HG03432 (cell line): ENCODE measurements around the gene RHO.
"Not testable (repeated sequence)": the region's sequence is repeated elsewhere in the genome, so short reads cannot be mapped to it uniquely, and the experiment has no call there.

Experiments used
- ATAC-seq: cut with Tn5 transposase; IDR thresholded peaks from one replicate; pipeline ENCODE4 v1.9.1; 2021; ENCODE audit warnings: mild to moderate bottlenecking, moderate library complexity; ENCODE audit not compliant: unreplicated experiment

RHO gene

GRCh38 chr3:129540776-129541516, 12.5 kb downstream of the RHO start:
- ATAC-seq = no peak

GRCh38 chr3:129542747-129543146, 14.3 kb downstream of the RHO start:
- no peak for ATAC-seq

- no peak for ATAC-seq
Measured at GRCh38 chr3:129543156-129543790, 14.8 kb downstream of the RHO start, which contains the start of gene H1-8. Gene H1-8, plus strand, starts transcription at chr3:129543175. Its CDS starts 44 bp downstream, at chr3:129543219.

GRCh38 chr3:129543999-129544398, 15.6 kb downstream of the RHO start:
- ATAC-seq = no peak

GRCh38 chr3:129545951-129546350, 17.5 kb downstream of the RHO start:
- ATAC-seq = not testable (repeated sequence)

- ATAC-seq = no peak
Measured at GRCh38 chr3:129547241-129547640, 18.8 kb downstream of the RHO start.

GRCh38 chr3:129548104-129548965, 19.9 kb downstream of the RHO start:
- no peak for ATAC-seq

- no peak for ATAC-seq
Measured at GRCh38 chr3:129549006-129549800, 20.8 kb downstream of the RHO start.

- no peak for ATAC-seq
Measured at GRCh38 chr3:129549805-129550204, 21.4 kb downstream of the RHO start.

- no peak for ATAC-seq
Measured at GRCh38 chr3:129552287-129553050, 24.0 kb downstream of the RHO start.

- no peak for ATAC-seq
Measured at GRCh38 chr3:129553171-129553570, 24.7 kb downstream of the RHO start.

- ATAC-seq = no peak
Measured at GRCh38 chr3:129553719-129554118, 25.3 kb downstream of the RHO start.

- no peak for ATAC-seq
Measured at GRCh38 chr3:129554356-129555152, 26.1 kb downstream of the RHO start.

GRCh38 chr3:129555153-129555550, 26.7 kb downstream of the RHO start:
- ATAC-seq = no peak

GRCh38 chr3:129555616-129556357, 27.3 kb downstream of the RHO start:
- ATAC-seq = no peak

GRCh38 chr3:129556358-129556695, 27.9 kb downstream of the RHO start:
- ATAC-seq = no peak

GRCh38 chr3:129556890-129557547, 28.6 kb downstream of the RHO start:
- no peak for ATAC-seq

GRCh38 chr3:129557548-129557894, 29.1 kb downstream of the RHO start:
- ATAC-seq = no peak
